ENCODE measurements around the gene ZNF107.
"Not testable (repeated sequence)": the region's sequence is repeated elsewhere in the genome, so short reads cannot be mapped to it uniquely, and the experiment has no call there.

ZNF107 gene

GRCh38 chr7:64643566-64643965 lies 22.4 kb upstream of the ZNF107 start:
- no peak for DNase-seq (ENCODE audit: low read depth, low spot score)

DNA sequence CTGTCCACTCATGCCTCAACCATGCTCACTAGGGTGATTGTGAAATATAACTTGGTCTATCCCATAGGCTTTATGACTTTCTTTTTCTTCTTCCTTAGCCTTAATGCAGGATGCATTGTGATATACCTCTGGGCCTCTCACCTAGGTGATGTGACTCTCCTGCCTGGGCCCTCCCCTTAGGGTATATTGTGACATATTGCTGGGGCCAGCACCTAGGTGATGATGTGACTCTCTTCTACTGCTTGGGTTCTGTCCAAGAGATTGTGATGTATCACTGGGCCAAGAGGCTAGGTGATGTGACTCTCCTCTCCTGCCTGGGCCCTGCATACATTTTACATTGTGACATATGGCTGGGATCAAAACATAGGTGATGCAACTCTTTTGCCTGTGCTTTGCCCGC lies 14.7 kb upstream of the ZNF107 start:
- no peak for DNase-seq (ENCODE audit: low read depth, low spot score)

- DNase-seq (ENCODE audit: low read depth, low spot score): no peak
Observed at GRCh38 chr7:64651632-64652165, 14.2 kb upstream of the ZNF107 start.

DNA sequence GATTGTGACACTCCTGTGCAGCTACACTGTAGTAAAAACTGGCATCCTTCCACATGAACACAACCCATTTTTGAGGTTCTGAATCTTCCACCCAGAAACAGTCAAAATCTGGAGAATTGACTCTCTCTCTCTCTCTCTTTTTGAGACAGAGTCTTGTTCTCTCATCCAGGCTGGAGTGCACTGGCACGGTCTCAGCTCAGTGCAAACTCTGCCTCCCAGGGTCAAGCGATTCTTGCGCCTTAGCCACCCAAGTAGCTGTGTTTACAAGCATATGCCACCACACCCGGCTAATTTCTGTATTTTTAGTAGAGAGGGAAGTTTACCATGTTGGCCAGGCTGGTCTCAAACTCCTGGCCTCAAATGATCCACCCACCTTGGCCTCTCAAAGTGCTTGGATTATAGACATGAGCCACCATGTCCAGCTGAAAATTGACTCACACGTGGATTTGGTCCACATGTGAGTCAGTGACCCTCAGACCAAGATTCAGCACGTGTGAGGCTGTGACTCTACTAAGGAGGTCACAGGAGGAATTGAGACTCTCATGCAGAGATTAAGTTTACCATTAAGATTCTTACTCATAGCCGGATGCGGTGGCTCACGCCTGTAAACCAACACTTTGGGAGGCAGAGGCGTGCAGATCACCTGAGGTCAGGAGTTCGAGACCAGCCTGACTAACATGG lies 12.1 kb upstream of the ZNF107 start:
- DNase-seq (ENCODE audit: low read depth, low spot score): no peak

- DNase-seq (ENCODE audit: low read depth, low spot score): no peak
Observed at GRCh38 chr7:64654796-64655548, 11.0 kb upstream of the ZNF107 start.

DNA sequence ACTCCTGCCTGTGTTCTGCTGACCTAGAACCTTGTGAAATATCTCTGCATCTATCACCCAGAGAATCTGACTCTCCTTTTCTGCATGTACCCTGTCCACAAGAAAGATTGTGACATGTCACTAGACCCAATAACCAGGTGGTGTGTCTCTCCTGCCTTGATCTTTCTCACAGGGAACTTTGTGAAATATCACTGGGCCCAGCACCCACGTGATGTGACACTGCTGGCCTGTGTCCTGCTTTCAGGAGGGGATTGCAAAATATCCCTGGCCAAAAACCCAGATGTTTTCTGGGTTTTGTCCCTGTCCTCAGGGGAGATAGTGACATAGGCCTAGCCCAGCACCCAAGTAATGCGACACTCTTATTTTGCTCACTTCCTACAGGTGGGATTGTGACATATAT lies 10.1 kb upstream of the ZNF107 start:
- DNase-seq (ENCODE audit: low read depth, low spot score): no peak

DNA sequence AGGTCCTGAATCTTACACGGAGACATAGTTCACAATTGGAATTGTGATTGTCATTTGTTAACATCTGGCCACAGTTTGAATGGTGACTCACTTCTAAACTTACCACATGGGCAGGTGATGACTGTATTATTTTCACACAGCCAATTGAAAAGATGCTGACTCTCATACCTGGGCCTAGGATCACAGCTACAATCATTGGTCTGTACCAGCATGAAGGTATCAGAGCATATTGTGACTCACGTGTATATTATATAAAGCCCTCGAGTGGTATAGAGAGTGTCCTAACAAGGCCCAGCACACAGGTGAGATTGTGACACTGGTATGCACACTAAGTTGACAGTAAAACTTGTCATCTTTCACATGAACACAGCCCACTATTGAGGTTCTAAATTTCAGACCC lies 9.4 kb upstream of the ZNF107 start:
- DNase-seq (ENCODE audit: low read depth, low spot score): no peak

GRCh38 chr7:64662091-64662490 lies 3.8 kb upstream of the ZNF107 start:
- not testable (repeated sequence) for DNase-seq (ENCODE audit: low read depth, low spot score)

DNA sequence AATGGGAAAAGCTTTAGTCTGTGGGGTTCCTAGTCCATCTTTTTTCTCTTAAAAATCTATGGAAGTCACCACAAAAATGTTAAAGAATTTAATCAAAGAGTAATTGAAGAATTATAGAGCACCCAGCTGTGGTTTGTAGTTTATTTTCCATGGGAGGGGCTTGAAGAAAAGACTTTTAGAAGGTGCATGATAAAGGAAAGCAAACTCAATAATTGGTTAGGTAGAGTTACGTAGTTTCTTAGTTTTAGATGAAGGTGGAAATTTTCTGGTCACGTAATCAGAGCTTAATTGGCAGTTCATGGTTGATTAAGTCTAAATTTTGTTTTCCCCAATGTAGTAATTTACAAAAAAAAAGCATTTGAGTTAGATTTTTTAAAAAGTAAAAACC lies 724 bp downstream of the ZNF107 start:
- DNase-seq (ENCODE audit: low read depth, low spot score): no peak

DNA sequence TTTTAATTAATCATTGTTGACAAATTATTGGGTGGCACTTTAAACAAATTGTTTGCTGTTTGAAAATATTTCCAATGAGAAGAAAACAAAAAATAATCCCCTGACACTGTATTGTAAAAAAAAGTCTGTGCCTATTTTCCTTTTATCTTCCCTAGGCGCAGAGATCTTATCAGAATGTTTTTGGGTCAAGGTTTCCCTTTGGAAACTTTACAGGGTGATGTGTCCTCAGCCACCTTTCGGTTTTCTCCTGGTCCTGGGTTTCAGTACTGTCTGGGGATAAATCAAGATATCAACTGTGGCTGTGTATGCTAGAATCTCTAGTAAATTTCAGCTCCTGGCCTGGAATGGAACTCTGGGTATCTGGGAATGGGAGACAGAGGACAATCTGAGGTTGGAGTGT lies 1.4 kb downstream of the ZNF107 start:
- DNase-seq (ENCODE audit: low read depth, low spot score): no peak

GRCh38 chr7:64672414-64672813 lies 6.5 kb downstream of the ZNF107 start:
- no peak for DNase-seq (ENCODE audit: low read depth, low spot score)

DNA sequence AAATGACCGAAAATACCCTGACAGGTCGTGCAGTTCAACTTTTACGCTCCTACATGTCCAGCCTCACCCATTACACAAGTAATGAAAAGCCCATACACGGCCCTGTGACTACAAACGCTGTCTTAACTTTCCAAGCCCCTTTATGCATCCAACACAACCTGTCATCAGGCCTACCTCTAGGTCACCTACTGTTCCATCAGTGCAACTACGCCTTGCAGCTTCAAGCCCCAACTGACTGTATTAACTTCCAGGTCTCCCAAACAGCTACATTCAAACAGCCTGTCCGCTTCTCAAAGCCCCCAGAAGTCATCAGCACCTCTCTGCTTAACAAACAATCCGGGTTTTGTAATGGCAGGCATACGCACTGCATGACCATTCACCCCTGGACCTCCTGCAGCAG lies 19.2 kb downstream of the ZNF107 start:
- no peak for DNase-seq (ENCODE audit: low read depth, low spot score)

GRCh38 chr7:64685741-64686140 lies 19.8 kb downstream of the ZNF107 start:
- no peak for DNase-seq (ENCODE audit: low read depth, low spot score)

DNA sequence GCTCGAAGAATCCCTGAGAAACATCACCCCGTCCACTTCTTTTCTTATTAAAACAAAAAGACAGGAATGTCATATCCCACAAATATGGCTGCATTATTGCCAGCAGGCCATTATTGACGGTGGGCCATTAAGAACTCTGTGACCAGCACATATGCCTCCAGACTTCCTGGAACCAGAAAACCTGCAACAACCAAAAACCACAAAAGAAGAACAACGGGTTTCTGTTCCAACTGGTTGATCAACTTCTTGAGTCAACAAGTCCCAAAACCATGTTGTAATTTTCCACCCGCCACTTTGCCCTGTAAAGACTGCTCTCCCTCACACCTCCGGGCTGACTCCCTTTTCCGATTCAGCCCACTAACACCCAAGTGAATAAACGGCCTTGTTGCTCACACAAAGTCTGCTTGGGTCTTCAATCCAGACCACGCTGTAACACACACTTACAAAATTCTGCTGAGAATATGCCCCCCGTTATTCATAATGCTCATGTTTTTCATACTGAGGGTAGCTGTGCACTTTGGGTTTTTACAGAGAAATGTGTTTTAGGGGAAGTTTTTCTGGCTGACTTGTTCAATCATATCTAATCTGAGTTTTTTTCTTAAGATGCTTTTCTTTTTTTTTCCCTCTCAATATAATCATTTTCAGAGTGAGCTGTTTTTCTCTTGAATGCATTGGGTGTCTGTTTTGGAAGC lies 20.7 kb downstream of the ZNF107 start:
- no peak for DNase-seq (ENCODE audit: low read depth, low spot score)

DNA sequence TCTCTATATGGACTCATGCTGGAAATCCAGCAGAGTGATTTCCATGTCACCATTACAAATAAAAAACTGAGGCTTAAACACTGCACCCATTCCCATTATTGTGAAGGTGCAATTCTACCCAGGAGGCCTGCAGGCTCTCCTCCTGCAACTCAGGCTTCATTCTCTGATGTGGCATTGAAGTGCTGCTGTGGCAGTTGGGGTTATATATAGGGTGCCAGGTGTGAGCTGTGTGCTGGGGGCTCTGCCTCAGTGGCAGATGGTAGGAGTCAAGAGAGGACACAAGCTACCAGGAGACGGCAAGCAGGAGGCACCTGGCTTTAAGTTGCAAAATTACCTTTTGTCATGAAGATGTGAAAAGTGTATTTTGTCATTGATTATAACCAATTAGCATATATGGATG lies 21.3 kb downstream of the ZNF107 start:
- no peak for DNase-seq (ENCODE audit: low read depth, low spot score)

DNA sequence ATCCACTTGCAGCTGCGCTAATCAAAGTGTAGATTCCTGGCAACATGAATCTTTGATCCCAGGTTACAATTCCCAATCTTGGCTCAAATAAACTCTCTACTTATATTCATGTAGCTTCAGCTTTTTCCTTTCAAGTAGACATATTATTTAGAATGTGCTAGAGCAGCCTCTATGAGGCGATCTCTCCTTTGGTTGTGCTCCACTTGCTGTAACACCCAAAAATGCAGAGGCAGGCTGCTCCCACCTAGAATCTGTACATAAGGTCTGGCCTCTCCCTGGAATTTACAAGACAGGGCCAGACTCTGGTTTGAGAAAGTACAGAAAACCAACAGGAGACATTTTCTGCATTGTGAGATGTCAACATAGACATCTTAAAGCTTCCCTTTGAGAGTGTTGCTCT lies 23.1 kb downstream of the ZNF107 start:
- DNase-seq (ENCODE audit: low read depth, low spot score): no peak

DNA sequence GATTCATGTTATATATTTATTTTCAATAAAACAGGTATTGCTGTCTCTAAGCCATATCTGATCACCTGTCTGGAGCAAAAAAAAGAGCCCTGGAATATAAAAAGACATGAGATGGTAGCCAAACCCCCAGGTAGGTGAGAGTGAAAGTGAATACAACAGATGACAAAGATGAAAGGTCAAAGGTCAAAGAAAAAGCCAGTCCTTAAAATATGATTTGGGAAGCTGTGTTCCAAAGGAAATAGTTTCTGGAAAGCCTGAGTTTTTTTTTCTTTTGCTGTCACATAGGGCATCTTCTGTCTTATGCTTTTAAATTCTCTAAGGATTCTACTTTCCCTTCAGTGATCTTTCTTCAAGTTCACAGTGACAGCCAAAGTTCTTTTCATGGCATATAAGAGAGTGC lies 25.9 kb downstream of the ZNF107 start:
- no peak for DNase-seq (ENCODE audit: low read depth, low spot score)

DNA sequence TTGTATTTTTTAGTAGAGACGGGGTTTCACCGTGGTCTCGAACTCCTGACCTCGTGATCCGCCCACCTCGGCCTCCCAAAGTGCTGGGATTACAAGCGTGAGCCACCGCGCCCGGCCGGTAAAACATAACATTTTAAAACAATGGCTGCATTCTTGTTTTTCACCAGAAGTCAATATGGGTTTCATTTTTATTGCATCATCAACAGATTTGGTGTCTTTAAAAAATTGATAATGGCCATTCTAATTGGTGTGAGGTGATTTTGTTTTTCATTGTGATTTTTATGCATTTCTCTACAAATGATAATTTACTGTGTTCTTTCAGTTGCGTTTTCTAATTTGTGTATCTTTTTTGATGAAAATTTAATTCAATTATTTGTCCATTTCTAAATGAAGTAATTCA lies 31.9 kb downstream of the ZNF107 start:
- DNase-seq (ENCODE audit: low read depth, low spot score): not testable (repeated sequence)

DNA sequence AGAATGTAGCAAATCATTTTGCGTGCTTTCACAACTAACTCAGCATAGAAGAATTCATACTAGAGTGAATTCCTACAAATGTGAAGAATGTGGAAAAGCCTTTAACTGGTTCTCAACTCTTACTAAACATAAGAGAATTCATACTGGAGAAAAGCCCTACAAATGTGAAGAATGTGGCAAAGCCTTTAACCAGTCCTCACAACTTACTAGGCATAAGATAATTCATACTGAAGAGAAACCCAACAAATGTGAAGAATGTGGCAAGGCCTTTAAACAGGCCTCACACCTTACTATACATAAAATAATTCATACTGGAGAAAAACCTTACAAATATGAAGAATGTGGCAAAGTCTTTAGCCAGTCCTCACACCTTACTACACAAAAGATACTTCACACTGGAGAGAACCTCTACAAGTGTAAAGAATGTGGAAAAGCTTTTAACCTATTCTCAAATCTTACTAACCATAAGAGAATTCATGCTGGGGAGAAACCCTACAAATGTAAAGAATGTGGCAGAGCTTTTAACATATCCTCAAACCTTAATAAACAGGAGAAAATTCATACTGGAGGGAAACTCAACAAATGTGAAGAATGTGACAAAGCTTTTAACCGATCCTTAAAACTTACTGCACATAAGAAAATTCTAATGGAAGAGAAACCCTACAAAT lies 40.8 kb downstream of the ZNF107 start:
- DNase-seq (ENCODE audit: low read depth, low spot score): no peak

DNA sequence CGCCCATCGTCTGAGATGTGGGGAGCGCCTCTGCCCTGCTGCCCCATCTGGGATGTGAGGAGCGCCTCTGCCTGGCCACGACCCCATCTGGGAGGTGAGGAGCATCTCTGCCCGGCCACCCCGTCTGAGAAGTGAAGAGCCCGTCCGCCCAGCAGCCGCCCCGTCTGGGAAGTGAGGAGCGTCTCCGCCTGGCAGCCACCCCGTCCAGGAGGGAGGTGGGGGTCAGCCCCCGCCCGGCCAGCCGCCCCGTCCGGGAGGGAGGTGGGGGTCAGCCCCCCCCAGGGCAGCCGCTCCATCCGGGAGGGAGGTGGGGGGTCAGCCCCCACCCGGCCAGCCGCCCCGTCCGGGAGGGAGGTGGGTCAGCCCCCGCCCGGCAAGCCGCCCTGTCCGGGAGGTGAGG lies 52.0 kb downstream of the ZNF107 start:
- DNase-seq (ENCODE audit: low read depth, low spot score): not testable (repeated sequence)

GRCh38 chr7:64729089-64729848 lies 63.3 kb downstream of the ZNF107 start:
- DNase-seq (ENCODE audit: low read depth, low spot score): no peak
